Right renal cortex interstitium (tissue), 3 donors: ENCODE measurements around the gene ABHD8. TPM values are rescaled to one million over a fixed set of nuclear protein-coding genes. Genes with fewer than 3 reads are reported as not detected.

ENCODE experiments used
- DNase-seq, 3 donors: peaks; one replicate each; pipeline ENCODE4 v3.0.0-alpha.2; 2013; ENCODE audit warnings: low read depth in 3 of 3, low spot score in 2 of 3
- polyA plus RNA-seq, 3 donors: library from polyadenylated mRNA; unstranded; fragments of 120-200 nt; gene quantifications; one replicate each; pipeline ENCODE4 v1.2.1, GENCODE V29; 2013; ENCODE audit not compliant: insufficient read length in 3 of 3

The ABHD8 gene
- polyA plus RNA-seq, 3 donors: 6.6 to 8.5 (median 7.0) TPM

DNA sequence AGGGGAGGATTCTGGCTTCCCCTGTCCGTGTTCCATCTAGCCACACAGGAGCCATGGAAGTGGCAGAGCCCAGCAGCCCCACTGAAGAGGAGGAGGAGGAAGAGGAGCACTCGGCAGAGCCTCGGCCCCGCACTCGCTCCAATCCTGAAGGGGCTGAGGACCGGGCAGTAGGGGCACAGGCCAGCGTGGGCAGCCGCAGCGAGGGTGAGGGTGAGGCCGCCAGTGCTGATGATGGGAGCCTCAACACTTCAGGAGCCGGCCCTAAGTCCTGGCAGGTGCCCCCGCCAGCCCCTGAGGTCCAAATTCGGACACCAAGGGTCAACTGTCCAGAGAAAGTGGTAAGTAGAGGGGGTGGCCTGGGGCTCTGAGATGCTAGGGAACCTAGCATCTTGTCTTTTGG lies 34.5 kb downstream of the ABHD8 start:
- DNase-seq: no peak

- peak; percentile 96 to 97 (median 96) for DNase-seq
These were observed 36.0 kb downstream of the ABHD8 start, which contains the start of gene BABAM1 for GRCh38 chr19:17266975-17267788. TSS of gene BABAM1 (plus strand) at chr19:17267443. CDS start at chr19:17268807, 1,364 bp downstream.

GRCh38 chr19:17266589-17266974 lies 36.6 kb downstream of the ABHD8 start:
- DNase-seq: no peak

- DNase-seq: no peak
These were observed 37.2 kb downstream of the ABHD8 start for GRCh38 chr19:17266026-17266425.

DNA sequence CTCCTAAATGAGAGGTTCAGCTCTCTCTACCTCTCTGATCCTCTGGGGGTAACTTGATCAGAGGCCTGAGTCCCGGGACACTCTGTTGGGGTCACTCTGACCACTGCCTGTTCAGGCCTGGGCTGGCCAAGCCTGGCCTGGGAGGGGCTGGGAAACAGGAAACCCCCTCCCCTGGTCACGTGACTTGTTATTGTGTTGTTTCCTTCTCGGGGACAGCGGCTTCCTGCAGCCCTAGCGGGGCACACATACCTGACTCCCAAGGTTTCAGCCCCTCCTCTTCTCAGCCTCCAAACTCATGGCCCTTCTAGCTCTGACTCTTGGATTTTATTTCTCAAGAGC lies 38.6 kb downstream of the ABHD8 start, which contains the start of gene USHBP1:
Gene USHBP1, minus strand, starts transcription at position 105 of the 339 bp plus-strand sequence. CDS start 446 bp downstream, outside the sequence.
- DNase-seq: no peak

DNA sequence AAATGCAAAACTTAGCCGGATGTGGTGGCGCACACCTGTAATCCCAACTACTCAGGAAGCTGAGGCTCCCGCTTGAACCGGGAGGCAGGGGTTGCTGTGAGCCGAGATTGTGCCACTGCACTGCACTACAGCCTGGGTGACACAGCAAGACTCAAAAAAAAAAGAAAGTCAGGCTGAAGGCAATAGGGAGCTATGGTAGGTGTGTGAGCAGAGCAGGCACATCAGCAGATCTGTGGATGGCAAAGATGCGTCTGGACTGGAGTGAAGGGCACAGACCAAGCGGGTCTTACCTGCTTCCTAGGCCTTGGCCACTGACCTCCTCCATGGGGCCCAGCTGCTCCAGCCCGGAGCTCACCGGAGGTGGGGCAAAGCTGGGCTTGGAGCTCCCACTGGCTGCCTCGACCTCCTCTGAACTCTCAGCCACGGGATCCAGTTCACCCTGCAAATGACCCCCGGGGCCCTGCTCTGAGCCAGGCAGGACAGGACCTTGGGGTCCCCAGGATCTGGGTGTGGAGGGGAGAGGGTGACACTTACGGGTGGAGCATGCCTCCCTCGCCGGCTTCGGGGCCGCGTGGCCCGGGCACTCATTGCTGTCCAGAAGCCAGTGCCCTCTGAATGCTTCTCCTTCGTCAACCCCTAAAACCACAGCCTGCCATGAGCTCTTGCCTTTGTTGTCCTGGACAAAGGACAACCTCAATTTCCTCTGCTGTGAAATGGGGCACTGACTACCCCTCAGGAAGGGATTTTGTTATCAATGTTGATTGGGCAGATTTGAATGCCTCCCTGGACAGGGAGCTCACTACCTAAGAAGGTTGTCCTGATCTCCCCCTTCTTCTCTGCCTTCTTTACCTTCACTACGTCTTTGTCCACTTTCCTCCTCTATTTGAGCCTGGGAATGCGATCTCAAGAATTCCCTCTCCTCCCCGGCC lies 39.2 kb downstream of the ABHD8 start:
- no peak for DNase-seq

GRCh38 chr19:17262557-17262956 lies 40.7 kb downstream of the ABHD8 start:
- DNase-seq: no peak

- DNase-seq: no peak
These were observed 42.3 kb downstream of the ABHD8 start for GRCh38 chr19:17260842-17261325.

DNA sequence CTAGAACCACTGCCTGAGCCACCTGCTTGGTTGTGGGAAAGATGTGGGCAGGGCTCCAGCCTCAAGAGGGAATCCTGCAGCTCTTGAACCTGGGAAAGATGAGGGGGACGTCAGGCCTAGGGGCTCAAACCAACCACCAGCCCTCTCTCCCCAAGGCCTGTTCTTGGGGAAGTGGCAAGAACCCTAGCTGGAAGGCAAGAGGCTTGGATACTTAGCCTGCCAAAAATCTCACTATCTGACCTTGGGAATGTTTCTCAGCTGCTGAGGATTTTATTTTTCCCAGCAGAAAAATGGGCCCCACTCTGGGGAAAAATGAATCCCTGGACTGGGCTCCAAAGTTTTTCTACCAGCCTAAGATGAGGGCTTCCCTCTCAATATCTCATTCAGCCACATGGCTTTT lies 43.3 kb downstream of the ABHD8 start:
- no peak for DNase-seq

DNA sequence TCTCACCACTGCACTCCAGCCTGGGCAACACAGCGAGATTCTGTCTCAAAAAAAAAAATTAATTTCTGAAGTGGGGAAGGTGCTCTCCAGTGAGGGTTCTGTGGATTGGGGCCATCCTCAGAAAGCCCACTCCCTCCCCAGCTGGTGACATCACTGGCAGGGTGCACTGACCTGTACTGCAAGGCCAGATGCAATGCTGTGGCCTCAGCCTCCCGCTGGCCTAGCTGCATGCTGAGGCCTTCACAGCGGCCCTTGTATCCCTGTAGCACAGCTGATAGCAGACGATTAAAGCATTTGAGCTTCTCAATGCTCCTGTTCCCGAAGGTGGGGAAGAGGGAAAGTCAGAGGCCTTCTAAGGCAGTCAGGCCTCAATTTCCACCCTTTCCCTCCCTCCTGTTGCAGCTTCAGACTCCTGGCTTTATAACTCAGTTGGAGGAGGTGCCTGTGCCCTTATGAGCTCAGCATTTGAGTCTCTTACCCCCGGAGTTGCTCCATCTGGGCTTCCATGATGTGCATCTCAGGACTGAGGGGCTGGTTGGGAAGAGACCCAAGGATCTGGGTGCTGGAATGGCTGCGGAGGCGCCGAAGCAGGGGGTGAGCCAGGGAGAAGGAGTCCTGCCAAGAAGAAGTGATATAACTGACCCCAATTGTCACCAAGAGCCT lies 44.0 kb downstream of the ABHD8 start:
- DNase-seq: no peak

DNA sequence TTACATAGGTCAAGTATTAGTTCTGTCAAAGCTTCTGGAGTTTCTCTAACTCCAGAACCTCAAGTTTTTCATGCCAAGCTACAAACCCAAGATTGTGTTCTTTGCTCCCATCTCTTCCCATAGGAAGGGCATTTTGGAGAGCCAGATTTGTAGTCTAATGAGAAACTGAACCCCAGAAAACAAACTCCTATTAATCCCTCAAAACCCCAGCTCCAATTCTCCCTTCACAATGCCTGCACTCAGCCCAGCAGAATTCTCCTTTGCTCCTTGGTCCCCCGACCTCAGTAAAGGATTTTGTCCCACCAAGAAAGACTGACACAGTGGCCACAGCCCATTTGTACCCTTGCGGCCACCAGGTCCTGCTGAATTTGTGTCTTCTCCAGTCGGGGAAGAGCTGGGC lies 47.1 kb downstream of the ABHD8 start:
- DNase-seq: no peak

- DNase-seq: no peak
These were observed 48.0 kb downstream of the ABHD8 start for GRCh38 chr19:17255150-17255621.

- no peak for DNase-seq
These were observed 48.6 kb downstream of the ABHD8 start for GRCh38 chr19:17254636-17255035.

DNA sequence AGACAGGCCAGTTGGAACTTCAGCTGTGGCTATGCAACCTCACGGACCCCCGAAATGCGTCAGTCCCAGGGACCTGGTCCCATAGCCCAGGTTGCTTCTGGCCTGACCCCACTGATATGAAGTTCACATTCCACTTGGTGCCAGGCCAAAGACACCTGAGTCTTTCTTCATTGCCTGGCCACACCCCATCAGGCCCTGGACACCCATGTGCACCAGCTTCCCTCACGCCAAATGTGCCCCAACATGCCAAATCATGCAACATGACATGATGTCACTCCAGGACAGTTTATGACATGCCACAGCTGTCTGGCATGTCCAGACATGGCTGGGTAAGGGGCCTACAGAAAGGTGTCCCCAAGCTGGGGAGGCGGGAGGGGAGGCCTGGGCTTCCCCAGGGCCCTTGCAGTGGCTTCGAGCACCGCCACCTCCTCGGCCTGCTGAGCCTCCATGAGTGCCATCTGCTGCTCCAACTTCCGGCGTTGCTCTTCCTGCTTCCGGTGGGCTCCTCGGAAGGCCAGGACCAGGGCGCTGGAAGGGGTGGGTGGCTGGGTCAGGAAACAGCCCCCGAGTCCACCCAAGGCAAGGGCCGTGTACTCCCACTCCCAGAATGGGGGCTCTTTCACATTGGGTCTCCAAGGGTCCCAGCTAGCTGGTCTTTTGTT lies 53.2 kb downstream of the ABHD8 start:
- DNase-seq: no peak

DNA sequence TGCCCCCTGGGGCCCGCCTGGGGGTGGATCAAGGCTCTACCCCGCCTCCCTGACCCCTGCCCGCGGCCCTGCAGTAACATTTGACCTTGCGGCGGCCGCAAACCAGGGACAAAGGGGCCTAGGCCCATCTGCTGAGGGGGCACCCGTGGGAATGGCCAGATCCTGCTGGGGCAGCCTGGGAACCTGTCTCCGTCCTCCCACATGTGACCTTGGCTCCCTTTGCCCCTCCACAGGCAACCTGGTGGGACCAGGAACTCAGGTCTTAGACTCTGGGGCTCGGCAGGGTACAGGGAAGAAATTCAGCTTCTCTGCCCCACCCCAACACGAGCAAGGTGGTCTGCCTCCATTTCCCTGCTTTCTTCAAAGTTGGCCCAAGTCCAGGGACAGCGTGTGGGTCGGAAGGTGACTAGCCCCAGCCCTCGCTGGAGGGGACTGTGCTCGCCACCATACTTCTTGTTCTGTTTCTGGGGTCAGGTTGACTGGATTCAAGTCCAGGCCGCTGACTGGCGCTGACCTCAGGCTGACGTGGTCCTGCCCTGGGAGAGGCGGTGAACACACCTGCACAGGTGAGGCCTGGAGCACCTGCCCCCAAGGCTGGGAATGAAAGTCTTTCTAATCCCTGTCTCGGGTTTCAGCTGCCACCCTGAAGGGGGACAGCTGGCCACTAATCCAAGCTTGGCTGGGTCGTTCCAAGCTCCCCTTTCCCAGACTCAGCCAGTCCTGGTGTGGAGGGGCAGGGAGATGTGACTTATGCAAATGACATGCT lies 55.0 kb downstream of the ABHD8 start:
- no peak for DNase-seq

DNA sequence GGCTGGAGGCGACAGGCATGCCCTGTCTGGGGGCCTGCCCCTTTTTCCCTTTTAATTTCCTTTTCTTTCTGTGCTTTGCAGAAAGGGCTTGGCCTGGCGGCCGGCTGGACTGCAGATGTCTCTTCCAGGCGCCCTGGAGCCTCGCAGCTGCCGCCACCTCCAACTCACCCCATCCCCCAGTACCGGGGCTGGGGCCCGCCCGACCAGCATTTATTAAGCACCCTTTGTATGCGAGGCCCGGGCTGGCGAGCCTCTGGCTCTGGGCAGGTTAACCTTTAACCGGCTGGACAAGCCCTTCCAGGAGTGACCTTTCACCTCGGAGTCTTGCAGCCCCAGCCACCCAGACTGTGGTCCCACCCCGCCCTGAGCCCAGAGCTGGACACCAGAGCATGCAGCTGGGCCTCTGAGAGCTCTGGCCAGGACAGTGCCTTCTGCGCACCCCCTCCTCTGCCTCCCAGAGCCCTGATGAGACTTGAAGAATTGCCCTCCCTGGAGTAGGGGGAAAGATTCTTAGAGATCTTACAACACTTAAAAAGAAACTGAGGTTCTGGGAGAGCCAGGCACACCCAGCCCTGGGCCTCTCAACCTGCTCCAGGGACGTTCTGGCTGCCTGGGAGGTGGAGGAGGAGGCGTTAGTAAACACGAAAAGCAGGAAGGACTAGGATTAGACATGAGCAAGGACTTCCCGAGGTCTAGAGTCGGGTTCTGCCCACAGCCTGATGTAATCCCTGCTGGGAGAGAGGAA lies 56.4 kb downstream of the ABHD8 start:
- DNase-seq: no peak

- no peak for DNase-seq
These were observed 57.7 kb downstream of the ABHD8 start, which contains the start of gene NR2F6 for GRCh38 chr19:17245535-17245984. TSS of gene NR2F6 (minus strand) at chr19:17245919. CDS start at chr19:17245220, 699 bp downstream.
